ENCODE measurements around the gene RAB7B. TPM values are rescaled to one million over a fixed set of nuclear protein-coding genes. Genes with fewer than 3 reads are reported as not detected.

Gene RAB7B
- total RNA-seq, 6 donors from 2014 or later: 2.6 to 27.5 (median 9.1) TPM

GRCh38 chr1:206025283-206025820 lies 22.2 kb upstream of the RAB7B start:
- WGBS, 2 donors: 61 to 76% methylated on average over 3 of the region's 3 CpGs
- DNase-seq: peak in 1 of 2 donors; percentile 46
- Histone ChIP-seq H3K9me3 (no peaks in the 10 kb centered on the region), H3K4me3 (no peak overlapping the region), H3K27me3 (no peaks in the 10 kb centered on the region), H3K36me3 (no peaks in the 10 kb centered on the region), H3K4me1 (peaks cover 2 to 23% (median 10%) of the 10 kb centered on the region in 4 donors), H3K27ac (peak overlapping the region in 3 of 4 donors; percentile 57 to 75 (median 62))
- TF ChIP-seq POLR2A (IDR thresholded peaks at IDR 0.05): no peak
- peak in 2 of 4 donors; percentile 61 to 85 for TF ChIP-seq EP300 (IDR thresholded peaks at IDR 0.05)
- TF ChIP-seq CTCF (IDR thresholded peaks at IDR 0.05): no peak
- peak in 1 of 2 donors; percentile 28 for TF ChIP-seq POLR2AphosphoS5 (IDR thresholded peaks at IDR 0.05)
- ATAC-seq (ENCODE audit: low FRiP score in 2 of 2): peak in 1 of 2 donors; percentile 68

GRCh38 chr1:206023695-206024094 lies 20.5 kb upstream of the RAB7B start, which contains the start of gene CTSE:
Gene CTSE (minus strand): TSS chr1:206023895. CDS start chr1:206023791, 104 bp downstream.
- peak within 1 kb of the TSS in 3 of 4 donors; percentile 17 to 40 (median 21) for H3K4me3 ChIP-seq
- 54 to 79% methylated on average over 11 of the region's 11 CpGs for WGBS, 2 donors
- no peaks in the 10 kb centered on the region for H3K36me3 ChIP-seq
- TF ChIP-seq POLR2AphosphoS5 (IDR thresholded peaks at IDR 0.05): peak; percentile 30 to 67
- TF ChIP-seq POLR2A (IDR thresholded peaks at IDR 0.05): peak in 1 of 4 donors; percentile 42
- TF ChIP-seq CTCF (IDR thresholded peaks at IDR 0.05): no peak
- peak in 2 of 4 donors; percentile 71 to 81 for TF ChIP-seq EP300 (IDR thresholded peaks at IDR 0.05)
- peak in 1 of 2 donors; percentile 83 for DNase-seq
- peak; percentile 71 to 84 for ATAC-seq (ENCODE audit: low FRiP score in 2 of 2)
- H3K9me3 ChIP-seq: no peaks in the 10 kb centered on the region
- H3K27me3 ChIP-seq: no peaks in the 10 kb centered on the region
- H3K27ac ChIP-seq: peak within 1 kb of the TSS in 3 of 4 donors; percentile 57 to 75 (median 62)
- H3K4me1 ChIP-seq: peaks cover 0 to 17% (median 6%) of the 10 kb centered on the region in 4 donors

- DNase-seq: no peak
- 86 to 95% methylated on average over 4 to 7 of the region's 7 CpGs for WGBS, 2 donors
- TF ChIP-seq POLR2AphosphoS5 (IDR thresholded peaks at IDR 0.05) (no peak), EP300 (IDR thresholded peaks at IDR 0.05) (no peak), POLR2A (IDR thresholded peaks at IDR 0.05) (no peak), CTCF (IDR thresholded peaks at IDR 0.05) (no peak)
Measured at GRCh38 chr1:206022766-206023165, 19.6 kb upstream of the RAB7B start.

GRCh38 chr1:206021626-206022365 lies 18.6 kb upstream of the RAB7B start:
- Histone ChIP-seq H3K4me3 (peak overlapping the region in 1 of 4 donors; percentile 40), H3K27ac (no peak overlapping the region), H3K27me3 (no peaks in the 10 kb centered on the region), H3K36me3 (no peaks in the 10 kb centered on the region), H3K9me3 (no peaks in the 10 kb centered on the region), H3K4me1 (peaks cover 0 to 17% (median 6%) of the 10 kb centered on the region in 4 donors)
- no peak for TF ChIP-seq POLR2A (IDR thresholded peaks at IDR 0.05)
- TF ChIP-seq POLR2AphosphoS5 (IDR thresholded peaks at IDR 0.05): no peak
- TF ChIP-seq EP300 (IDR thresholded peaks at IDR 0.05): no peak
- no peak for TF ChIP-seq CTCF (IDR thresholded peaks at IDR 0.05)
- WGBS, 2 donors: 69 to 80% methylated on average over 4 of the region's 4 CpGs
- DNase-seq (no peak), ATAC-seq (ENCODE audit: low FRiP score in 2 of 2) (no peak)

More at GRCh38 chr1:206022766-206023165, 19.6 kb upstream of the RAB7B start:
- peaks cover 0 to 17% (median 6%) of the 10 kb centered on the region in 4 donors for H3K4me1 ChIP-seq
- H3K36me3 ChIP-seq: no peaks in the 10 kb centered on the region
- no peak for ATAC-seq (ENCODE audit: low FRiP score in 2 of 2)
- H3K27me3 ChIP-seq: no peaks in the 10 kb centered on the region
- H3K9me3 ChIP-seq: no peaks in the 10 kb centered on the region
- no peak overlapping the region for H3K27ac ChIP-seq
- H3K4me3 ChIP-seq: peak overlapping the region in 3 of 4 donors; percentile 17 to 40 (median 21)
